ENCODE data around the gene OR13A1.
"Not testable (repeated sequence)": the region's sequence is repeated elsewhere in the genome, so short reads cannot be mapped to it uniquely, and the experiment has no call there.

OR13A1 gene

DNA sequence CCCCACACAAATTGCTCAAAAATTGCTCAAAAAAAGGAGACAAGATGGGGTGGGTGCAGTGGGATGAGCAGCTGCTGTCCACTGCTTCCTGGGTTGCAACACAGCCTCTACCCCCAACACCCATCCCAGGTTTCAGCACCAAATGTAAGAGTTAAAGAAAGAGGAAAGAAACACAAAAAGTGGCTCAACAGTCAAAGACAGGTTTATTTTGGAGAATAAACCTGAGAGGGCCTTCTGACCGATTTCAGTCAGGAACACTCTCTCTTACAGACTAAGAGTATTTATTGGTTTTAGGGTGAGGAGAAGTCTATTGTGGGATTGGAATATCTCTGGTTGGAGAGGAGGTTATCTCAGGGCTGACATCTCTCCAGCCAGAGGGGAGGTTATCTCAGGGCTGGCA is 28.4 kb downstream of the OR13A1 start:
- Histone ChIP-seq H3K9ac (ENCODE audit: low read depth in 1 of 2, low read length in 2 of 2) (no peak overlapping the region), H3K36me3 (ENCODE audit: control insufficient read depth in 1 of 2, insufficient read depth in 2 of 2, low read length in 2 of 2) (no peaks in the 10 kb centered on the region), H3K27ac (ENCODE audit: low read depth, low read length) (no peak overlapping the region), H3K9me3 (ENCODE audit: control insufficient read depth in 1 of 2, low read length in 2 of 2) (no peaks in the 10 kb centered on the region), H3K4me3 (ENCODE audit: low read depth in 1 of 2, low read length in 2 of 2) (no peak overlapping the region), H3K4me1 (ENCODE audit: control insufficient read depth in 1 of 2, insufficient read depth in 2 of 2, low read length in 2 of 2) (no peaks in the 10 kb centered on the region), H3K27me3 (ENCODE audit: control insufficient read depth in 1 of 2, insufficient read depth in 2 of 2, low read length in 2 of 2) (no peaks in the 10 kb centered on the region)

- no peaks in the 10 kb centered on the region for H3K9me3 ChIP-seq (ENCODE audit: control insufficient read depth in 1 of 2, low read length in 2 of 2)
- H3K27ac ChIP-seq (ENCODE audit: low read depth, low read length): no peak overlapping the region
- no peaks in the 10 kb centered on the region for H3K36me3 ChIP-seq (ENCODE audit: control insufficient read depth in 1 of 2, insufficient read depth in 2 of 2, low read length in 2 of 2)
- H3K9ac ChIP-seq (ENCODE audit: low read depth in 1 of 2, low read length in 2 of 2): no peak overlapping the region
- no peaks in the 10 kb centered on the region for H3K27me3 ChIP-seq (ENCODE audit: control insufficient read depth in 1 of 2, insufficient read depth in 2 of 2, low read length in 2 of 2)
- no peak overlapping the region for H3K4me3 ChIP-seq (ENCODE audit: low read depth in 1 of 2, low read length in 2 of 2)
- peaks cover 0 to 2% of the 10 kb centered on the region in 2 donors for H3K4me1 ChIP-seq (ENCODE audit: control insufficient read depth in 1 of 2, insufficient read depth in 2 of 2, low read length in 2 of 2)
Observed at GRCh38 chr10:45282061-45282460, 33.3 kb downstream of the OR13A1 start.

GRCh38 chr10:45280113-45280760 is 35.2 kb downstream of the OR13A1 start:
- Histone ChIP-seq H3K9me3 (ENCODE audit: control insufficient read depth in 1 of 2, low read length in 2 of 2) (no peaks in the 10 kb centered on the region), H3K36me3 (ENCODE audit: control insufficient read depth in 1 of 2, insufficient read depth in 2 of 2, low read length in 2 of 2) (no peaks in the 10 kb centered on the region), H3K4me1 (ENCODE audit: control insufficient read depth in 1 of 2, insufficient read depth in 2 of 2, low read length in 2 of 2) (peaks cover 0 to 2% of the 10 kb centered on the region in 2 donors), H3K27ac (ENCODE audit: low read depth, low read length) (no peak overlapping the region), H3K9ac (ENCODE audit: low read depth in 1 of 2, low read length in 2 of 2) (no peak overlapping the region), H3K4me3 (ENCODE audit: low read depth in 1 of 2, low read length in 2 of 2) (no peak overlapping the region), H3K27me3 (ENCODE audit: control insufficient read depth in 1 of 2, insufficient read depth in 2 of 2, low read length in 2 of 2) (no peaks in the 10 kb centered on the region)

GRCh38 chr10:45279682-45280081 is 35.7 kb downstream of the OR13A1 start:
- no peak overlapping the region for H3K27ac ChIP-seq (ENCODE audit: low read depth, low read length)
- peaks cover 0 to 2% of the 10 kb centered on the region in 2 donors for H3K4me1 ChIP-seq (ENCODE audit: control insufficient read depth in 1 of 2, insufficient read depth in 2 of 2, low read length in 2 of 2)
- no peak overlapping the region for H3K9ac ChIP-seq (ENCODE audit: low read depth in 1 of 2, low read length in 2 of 2)
- no peaks in the 10 kb centered on the region for H3K9me3 ChIP-seq (ENCODE audit: control insufficient read depth in 1 of 2, low read length in 2 of 2)
- H3K36me3 ChIP-seq (ENCODE audit: control insufficient read depth in 1 of 2, insufficient read depth in 2 of 2, low read length in 2 of 2): no peaks in the 10 kb centered on the region
- H3K4me3 ChIP-seq (ENCODE audit: low read depth in 1 of 2, low read length in 2 of 2): no peak overlapping the region
- no peaks in the 10 kb centered on the region for H3K27me3 ChIP-seq (ENCODE audit: control insufficient read depth in 1 of 2, insufficient read depth in 2 of 2, low read length in 2 of 2)

- H3K4me3 ChIP-seq (ENCODE audit: low read depth in 1 of 2, low read length in 2 of 2): no peak overlapping the region
Observed at GRCh38 chr10:45278860-45279498, 36.4 kb downstream of the OR13A1 start.

DNA sequence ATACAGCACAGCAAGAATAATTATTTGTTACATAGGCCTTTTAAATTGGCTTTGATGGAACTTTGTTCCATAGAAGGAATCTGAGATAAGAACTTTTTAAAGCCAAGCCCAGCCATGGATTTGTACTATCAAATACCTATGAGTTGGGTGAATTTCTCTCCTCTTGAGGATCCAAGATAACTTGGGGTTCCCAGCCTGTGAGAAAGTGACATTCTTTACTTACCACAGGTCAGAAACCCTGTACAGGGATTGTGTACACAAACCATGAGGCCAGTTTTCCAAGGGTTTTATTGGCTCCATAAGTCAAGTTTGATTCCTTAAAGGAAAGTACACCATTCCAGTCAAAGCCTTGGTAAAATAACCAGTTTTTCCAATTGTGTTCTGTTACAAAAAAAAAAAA is 39.3 kb downstream of the OR13A1 start:
- not testable (repeated sequence) for H3K9ac ChIP-seq (ENCODE audit: low read depth in 1 of 2, low read length in 2 of 2); H3K9me3 ChIP-seq (ENCODE audit: control insufficient read depth in 1 of 2, low read length in 2 of 2); H3K4me1 ChIP-seq (ENCODE audit: control insufficient read depth in 1 of 2, insufficient read depth in 2 of 2, low read length in 2 of 2); H3K27me3 ChIP-seq (ENCODE audit: control insufficient read depth in 1 of 2, insufficient read depth in 2 of 2, low read length in 2 of 2); H3K27ac ChIP-seq (ENCODE audit: low read depth, low read length); H3K36me3 ChIP-seq (ENCODE audit: control insufficient read depth in 1 of 2, insufficient read depth in 2 of 2, low read length in 2 of 2); H3K4me3 ChIP-seq (ENCODE audit: low read depth in 1 of 2, low read length in 2 of 2)

More at GRCh38 chr10:45278860-45279498, 36.4 kb downstream of the OR13A1 start:
- Histone ChIP-seq H3K9ac (ENCODE audit: low read depth in 1 of 2, low read length in 2 of 2) (no peak overlapping the region), H3K27ac (ENCODE audit: low read depth, low read length) (no peak overlapping the region), H3K27me3 (ENCODE audit: control insufficient read depth in 1 of 2, insufficient read depth in 2 of 2, low read length in 2 of 2) (no peaks in the 10 kb centered on the region), H3K36me3 (ENCODE audit: control insufficient read depth in 1 of 2, insufficient read depth in 2 of 2, low read length in 2 of 2) (no peaks in the 10 kb centered on the region), H3K9me3 (ENCODE audit: control insufficient read depth in 1 of 2, low read length in 2 of 2) (no peaks in the 10 kb centered on the region), H3K4me1 (ENCODE audit: control insufficient read depth in 1 of 2, insufficient read depth in 2 of 2, low read length in 2 of 2) (peaks cover 0 to 2% of the 10 kb centered on the region in 2 donors)

GRCh38 chr10:45274364-45274763 is 41.0 kb downstream of the OR13A1 start:
- H3K9ac ChIP-seq (ENCODE audit: low read depth in 1 of 2, low read length in 2 of 2): no peak overlapping the region
- H3K9me3 ChIP-seq (ENCODE audit: control insufficient read depth in 1 of 2, low read length in 2 of 2): no peaks in the 10 kb centered on the region
- no peak overlapping the region for H3K4me3 ChIP-seq (ENCODE audit: low read depth in 1 of 2, low read length in 2 of 2)
- no peak overlapping the region for H3K27ac ChIP-seq (ENCODE audit: low read depth, low read length)
- H3K4me1 ChIP-seq (ENCODE audit: control insufficient read depth in 1 of 2, insufficient read depth in 2 of 2, low read length in 2 of 2): no peaks in the 10 kb centered on the region
- no peaks in the 10 kb centered on the region for H3K27me3 ChIP-seq (ENCODE audit: control insufficient read depth in 1 of 2, insufficient read depth in 2 of 2, low read length in 2 of 2)
- no peaks in the 10 kb centered on the region for H3K36me3 ChIP-seq (ENCODE audit: control insufficient read depth in 1 of 2, insufficient read depth in 2 of 2, low read length in 2 of 2)

DNA sequence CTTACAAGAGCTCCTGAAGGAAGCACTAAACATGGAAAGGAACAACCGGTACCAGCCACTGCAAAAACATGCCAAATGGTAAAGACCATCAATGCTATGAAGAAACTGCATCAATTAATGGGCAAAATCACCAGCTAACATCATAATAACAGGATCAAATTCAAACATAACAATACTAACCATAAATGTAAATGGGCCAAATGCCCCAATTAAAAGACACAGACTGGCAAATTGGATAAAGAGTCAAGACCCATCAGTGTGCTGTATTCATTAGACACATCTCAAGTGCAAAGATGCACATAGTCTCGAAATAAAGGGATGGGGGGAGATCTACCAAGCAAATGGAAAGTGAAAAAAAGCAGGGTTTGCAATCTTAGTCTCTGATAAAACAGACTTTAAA is 47.6 kb downstream of the OR13A1 start:
- not testable (repeated sequence) for H3K27me3 ChIP-seq (ENCODE audit: control insufficient read depth in 1 of 2, insufficient read depth in 2 of 2, low read length in 2 of 2); H3K27ac ChIP-seq (ENCODE audit: low read depth, low read length); H3K36me3 ChIP-seq (ENCODE audit: control insufficient read depth in 1 of 2, insufficient read depth in 2 of 2, low read length in 2 of 2); H3K4me3 ChIP-seq (ENCODE audit: low read depth in 1 of 2, low read length in 2 of 2); H3K4me1 ChIP-seq (ENCODE audit: control insufficient read depth in 1 of 2, insufficient read depth in 2 of 2, low read length in 2 of 2); H3K9me3 ChIP-seq (ENCODE audit: control insufficient read depth in 1 of 2, low read length in 2 of 2); H3K9ac ChIP-seq (ENCODE audit: low read depth in 1 of 2, low read length in 2 of 2)

GRCh38 chr10:45265996-45266395 is 49.4 kb downstream of the OR13A1 start:
- no peak overlapping the region for H3K9ac ChIP-seq (ENCODE audit: low read depth in 1 of 2, low read length in 2 of 2)
- no peaks in the 10 kb centered on the region for H3K36me3 ChIP-seq (ENCODE audit: control insufficient read depth in 1 of 2, insufficient read depth in 2 of 2, low read length in 2 of 2)
- peaks cover 0 to 4% of the 10 kb centered on the region in 2 donors for H3K27me3 ChIP-seq (ENCODE audit: control insufficient read depth in 1 of 2, insufficient read depth in 2 of 2, low read length in 2 of 2)
- H3K4me3 ChIP-seq (ENCODE audit: low read depth in 1 of 2, low read length in 2 of 2): no peak overlapping the region
- no peaks in the 10 kb centered on the region for H3K9me3 ChIP-seq (ENCODE audit: control insufficient read depth in 1 of 2, low read length in 2 of 2)
- H3K27ac ChIP-seq (ENCODE audit: low read depth, low read length): no peak overlapping the region
- H3K4me1 ChIP-seq (ENCODE audit: control insufficient read depth in 1 of 2, insufficient read depth in 2 of 2, low read length in 2 of 2): no peaks in the 10 kb centered on the region

DNA sequence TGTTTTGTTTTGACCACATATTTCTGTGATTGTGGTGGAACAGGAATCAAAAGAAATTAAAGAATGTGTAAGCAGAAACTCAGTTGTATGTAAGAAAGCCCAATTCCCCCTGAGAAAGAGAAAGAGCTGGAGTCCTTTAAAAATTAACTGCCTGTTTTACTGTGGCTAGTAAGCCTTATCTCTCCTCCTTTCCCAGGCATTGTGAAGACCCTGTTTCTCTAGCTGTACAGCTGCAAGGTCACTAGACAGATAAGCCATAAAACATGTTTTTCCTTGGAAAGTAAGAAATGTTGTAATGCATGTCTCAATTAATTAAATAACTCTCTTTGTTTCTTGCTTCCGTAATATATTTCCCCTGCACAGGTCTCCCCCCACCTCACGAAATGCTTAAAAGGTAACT is 53.5 kb downstream of the OR13A1 start:
- Histone ChIP-seq H3K27ac (ENCODE audit: low read depth, low read length) (no peak overlapping the region), H3K9me3 (ENCODE audit: control insufficient read depth in 1 of 2, low read length in 2 of 2) (no peaks in the 10 kb centered on the region), H3K4me1 (ENCODE audit: control insufficient read depth in 1 of 2, insufficient read depth in 2 of 2, low read length in 2 of 2) (no peaks in the 10 kb centered on the region), H3K4me3 (ENCODE audit: low read depth in 1 of 2, low read length in 2 of 2) (no peak overlapping the region), H3K27me3 (ENCODE audit: control insufficient read depth in 1 of 2, insufficient read depth in 2 of 2, low read length in 2 of 2) (peaks cover 0 to 4% of the 10 kb centered on the region in 2 donors), H3K9ac (ENCODE audit: low read depth in 1 of 2, low read length in 2 of 2) (no peak overlapping the region), H3K36me3 (ENCODE audit: control insufficient read depth in 1 of 2, insufficient read depth in 2 of 2, low read length in 2 of 2) (no peaks in the 10 kb centered on the region)

All from duodenal mucosa (tissue), 2 donors.